ENCODE measurements around the gene SNED1. TPM values are rescaled to one million over a fixed set of nuclear protein-coding genes. Genes with fewer than 3 reads are reported as not detected.

Gene SNED1
- polyA plus RNA-seq, 12 donors = 1.6 to 7.1 (median 3.6) TPM; not detected in 1

GRCh38 chr2:241066893-241067341 lies 68.5 kb downstream of the SNED1 start:
- no peak for DNase-seq

GRCh38 chr2:241067501-241068135 lies 69.2 kb downstream of the SNED1 start:
- DNase-seq = no peak

- DNase-seq = no peak
These were observed 69.9 kb downstream of the SNED1 start for GRCh38 chr2:241068136-241068941.

- no peak for DNase-seq
These were observed 70.8 kb downstream of the SNED1 start for GRCh38 chr2:241068942-241069810.

GRCh38 chr2:241069821-241070281 lies 71.4 kb downstream of the SNED1 start:
- no peak for DNase-seq

GRCh38 chr2:241070361-241070760 lies 71.9 kb downstream of the SNED1 start:
- no peak for DNase-seq

- no peak for DNase-seq
These were observed 72.6 kb downstream of the SNED1 start for GRCh38 chr2:241070811-241071676.

- DNase-seq = no peak
These were observed 73.3 kb downstream of the SNED1 start for GRCh38 chr2:241071677-241072111.

GRCh38 chr2:241072151-241072550 lies 73.7 kb downstream of the SNED1 start:
- DNase-seq = no peak

- no peak for DNase-seq
These were observed 74.2 kb downstream of the SNED1 start for GRCh38 chr2:241072553-241073165.

GRCh38 chr2:241073166-241074064 lies 75.0 kb downstream of the SNED1 start:
- no peak for DNase-seq

- no peak for DNase-seq
These were observed 75.8 kb downstream of the SNED1 start for GRCh38 chr2:241074065-241074818.

GRCh38 chr2:241074901-241075540 lies 76.6 kb downstream of the SNED1 start:
- DNase-seq = no peak

GRCh38 chr2:241080405-241081189 lies 82.2 kb downstream of the SNED1 start:
- no peak for DNase-seq

- no peak for DNase-seq
These were observed 82.8 kb downstream of the SNED1 start for GRCh38 chr2:241081190-241081642.

GRCh38 chr2:241081643-241082340 lies 83.4 kb downstream of the SNED1 start:
- DNase-seq = no peak
